HFFc6 (cell line): Measurements from ENCODE around the gene P2RX7. TPM values are rescaled to one million over a fixed set of nuclear protein-coding genes. Genes with fewer than 3 reads are reported as not detected.

ENCODE experiments used
- DNase-seq: peaks from one replicate; pipeline ENCODE4 v3.0.0-alpha.2; 2018
- H3K27ac Mint-ChIP-seq: 2 replicates; pipeline ENCODE4 v1.8.0; 2020; ENCODE audit warnings: mild to moderate bottlenecking, mixed read lengths
- H3K27me3 Mint-ChIP-seq: 2 replicates; pipeline ENCODE4 v1.8.0; 2021; ENCODE audit warnings: mild to moderate bottlenecking, moderate library complexity, mixed read lengths; ENCODE audit not compliant: insufficient read depth
- H3K36me3 Mint-ChIP-seq: 2 replicates; pipeline ENCODE4 v1.8.0; 2021; ENCODE audit warnings: low read depth, mixed read lengths
- H3K4me1 Mint-ChIP-seq: 2 replicates; pipeline ENCODE4 v1.8.0; 2020; ENCODE audit warnings: low read depth, mixed read lengths
- H3K4me3 Mint-ChIP-seq: 2 replicates; pipeline ENCODE4 v1.8.0; 2020; ENCODE audit warnings: mild to moderate bottlenecking, moderate library complexity, mixed read lengths
- H3K9me3 Mint-ChIP-seq: 2 replicates; pipeline ENCODE4 v1.8.0; 2020; ENCODE audit warnings: mild to moderate bottlenecking, mixed read lengths
- total RNA-seq, 6 experiments: library from RNA; stranded (reverse); fragmentation: NEBNext Ultra II Directional; extraction: Animal tissue kit (Norgen Biotek cat#: 25700); gene quantifications; 2 replicates in 1 of 6; 3 replicates in 5 of 6; pipeline ENCODE4 v1.2.3, GENCODE V29; 2021
- TF ChIP-seq, protein P1 (sequence below): fragments of 200-600 bp; sonication (generic); IDR thresholded peaks from 2 replicates; pipeline ENCODE4 v1.5.0; 2021; ENCODE audit warnings: antibody characterized with exemption, mild to moderate bottlenecking

The P2RX7 gene
- total RNA-seq, 6 experiments from 2014 or later = 0.17 to 0.32 (median 0.24) TPM

DNA sequence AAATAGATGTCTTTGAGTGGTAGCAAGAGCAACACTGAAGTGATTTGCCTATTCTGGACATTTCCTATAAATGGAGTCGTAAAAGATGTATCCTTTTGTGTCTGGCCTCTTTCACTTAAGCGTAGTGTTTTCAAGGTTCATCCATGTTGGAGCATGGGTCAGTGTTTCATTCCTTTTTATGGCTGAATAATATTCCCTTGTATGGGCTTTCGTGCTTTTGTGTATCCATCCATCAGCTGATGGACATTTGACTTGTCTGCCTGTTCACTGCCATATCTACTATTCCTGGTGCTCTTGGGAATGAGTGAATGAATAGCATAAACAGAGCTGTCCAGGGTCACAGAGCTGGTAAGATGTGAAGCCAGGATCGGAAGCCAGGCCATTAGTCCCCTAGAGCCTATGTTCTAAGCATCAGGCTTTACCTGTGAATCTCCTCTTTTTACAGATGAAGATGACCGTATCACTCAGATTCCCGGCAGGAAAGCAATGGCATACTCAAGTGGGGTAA is 1.8 kb upstream of the P2RX7 start:
- TF ChIP-seq, protein P1, sequence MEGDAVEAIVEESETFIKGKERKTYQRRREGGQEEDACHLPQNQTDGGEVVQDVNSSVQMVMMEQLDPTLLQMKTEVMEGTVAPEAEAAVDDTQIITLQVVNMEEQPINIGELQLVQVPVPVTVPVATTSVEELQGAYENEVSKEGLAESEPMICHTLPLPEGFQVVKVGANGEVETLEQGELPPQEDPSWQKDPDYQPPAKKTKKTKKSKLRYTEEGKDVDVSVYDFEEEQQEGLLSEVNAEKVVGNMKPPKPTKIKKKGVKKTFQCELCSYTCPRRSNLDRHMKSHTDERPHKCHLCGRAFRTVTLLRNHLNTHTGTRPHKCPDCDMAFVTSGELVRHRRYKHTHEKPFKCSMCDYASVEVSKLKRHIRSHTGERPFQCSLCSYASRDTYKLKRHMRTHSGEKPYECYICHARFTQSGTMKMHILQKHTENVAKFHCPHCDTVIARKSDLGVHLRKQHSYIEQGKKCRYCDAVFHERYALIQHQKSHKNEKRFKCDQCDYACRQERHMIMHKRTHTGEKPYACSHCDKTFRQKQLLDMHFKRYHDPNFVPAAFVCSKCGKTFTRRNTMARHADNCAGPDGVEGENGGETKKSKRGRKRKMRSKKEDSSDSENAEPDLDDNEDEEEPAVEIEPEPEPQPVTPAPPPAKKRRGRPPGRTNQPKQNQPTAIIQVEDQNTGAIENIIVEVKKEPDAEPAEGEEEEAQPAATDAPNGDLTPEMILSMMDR = no peak
- DNase-seq = no peak
- Mint-ChIP-seq H3K27ac (no peak overlapping the region), H3K4me3 (no peak overlapping the region), H3K4me1 (peaks cover 28% of the 10 kb centered on the region), H3K9me3 (no peaks in the 10 kb centered on the region), H3K36me3 (no peaks in the 10 kb centered on the region), H3K27me3 (peaks cover 21% of the 10 kb centered on the region)

DNA sequence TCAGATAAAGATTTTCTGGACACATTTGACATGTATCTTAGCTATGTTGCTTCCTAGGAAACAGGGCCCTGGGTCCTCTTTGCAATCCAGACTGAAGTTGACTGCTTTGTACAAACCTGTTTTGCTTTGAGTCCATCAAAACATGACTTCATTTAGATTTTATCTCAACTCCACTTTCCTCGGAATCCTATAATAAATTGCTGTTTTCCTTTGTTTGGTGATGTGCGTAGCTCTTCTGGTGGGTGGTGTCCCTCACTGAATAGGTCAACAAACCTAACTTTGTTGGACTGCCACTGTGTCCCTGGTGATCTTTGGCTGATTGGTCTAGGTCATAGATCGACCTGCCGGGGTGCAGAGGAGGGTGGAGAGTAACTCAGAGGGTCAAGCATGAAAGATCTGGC is 735 bp upstream of the P2RX7 start:
- no peak overlapping the region for H3K4me3 Mint-ChIP-seq
- H3K27me3 Mint-ChIP-seq = peaks cover 18% of the 10 kb centered on the region
- H3K27ac Mint-ChIP-seq = no peak overlapping the region
- TF ChIP-seq, protein P1 = no peak
- no peak for DNase-seq
- H3K36me3 Mint-ChIP-seq = no peaks in the 10 kb centered on the region
- H3K4me1 Mint-ChIP-seq = peaks cover 28% of the 10 kb centered on the region
- no peaks in the 10 kb centered on the region for H3K9me3 Mint-ChIP-seq

DNA sequence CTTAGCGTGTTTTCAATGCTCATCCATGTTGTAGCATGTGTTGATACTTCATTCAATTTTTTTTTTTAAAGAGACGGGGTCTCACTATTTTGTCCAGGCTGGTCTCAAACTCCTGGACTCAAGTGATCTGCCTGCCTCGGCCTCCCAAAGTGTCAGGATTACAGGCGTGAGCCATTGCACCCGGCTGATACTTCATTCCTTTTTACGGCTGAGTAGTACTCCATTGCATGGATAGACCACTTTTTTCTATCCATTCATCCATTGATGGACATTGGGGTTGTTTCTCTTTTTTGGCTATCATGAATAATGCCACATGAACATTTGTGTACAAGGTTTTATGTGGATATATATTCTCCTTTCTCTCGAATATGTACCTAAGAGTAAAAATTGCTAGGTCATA is 1.2 kb downstream of the P2RX7 start:
- TF ChIP-seq, protein P1 = no peak

DNA sequence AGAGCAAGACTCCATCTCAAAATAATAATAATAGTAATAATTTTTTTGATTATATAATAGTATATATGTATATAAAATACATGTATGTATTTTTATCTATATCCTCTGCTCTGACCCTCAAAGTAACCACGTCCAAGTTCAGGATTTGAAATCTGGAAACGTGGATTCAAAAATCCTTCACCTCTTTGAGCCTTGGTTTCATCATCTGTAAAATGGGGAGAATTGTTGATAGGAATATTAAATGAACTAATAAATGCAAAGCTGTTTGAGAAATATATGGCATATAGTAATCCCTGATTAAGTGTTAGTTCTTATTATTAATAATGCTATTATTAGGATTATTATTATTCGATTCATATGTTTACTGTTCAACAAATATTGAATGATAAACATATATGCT is 2.6 kb downstream of the P2RX7 start:
- TF ChIP-seq, protein P1 = no peak
- no peak for DNase-seq
- no peak overlapping the region for H3K4me3 Mint-ChIP-seq
- peaks cover 18% of the 10 kb centered on the region for H3K4me1 Mint-ChIP-seq
- no peaks in the 10 kb centered on the region for H3K9me3 Mint-ChIP-seq
- H3K27ac Mint-ChIP-seq = no peak overlapping the region
- H3K36me3 Mint-ChIP-seq = no peaks in the 10 kb centered on the region
- H3K27me3 Mint-ChIP-seq = peaks cover 13% of the 10 kb centered on the region

More for the DNA sequence above, 1.2 kb downstream of the P2RX7 start:
- H3K27me3 Mint-ChIP-seq = peaks cover 13% of the 10 kb centered on the region
- no peak overlapping the region for H3K27ac Mint-ChIP-seq
- H3K4me3 Mint-ChIP-seq = peak overlapping the region; percentile 93
- H3K36me3 Mint-ChIP-seq = no peaks in the 10 kb centered on the region
- peaks cover 26% of the 10 kb centered on the region for H3K4me1 Mint-ChIP-seq
- DNase-seq = no peak
- H3K9me3 Mint-ChIP-seq = no peaks in the 10 kb centered on the region

DNA sequence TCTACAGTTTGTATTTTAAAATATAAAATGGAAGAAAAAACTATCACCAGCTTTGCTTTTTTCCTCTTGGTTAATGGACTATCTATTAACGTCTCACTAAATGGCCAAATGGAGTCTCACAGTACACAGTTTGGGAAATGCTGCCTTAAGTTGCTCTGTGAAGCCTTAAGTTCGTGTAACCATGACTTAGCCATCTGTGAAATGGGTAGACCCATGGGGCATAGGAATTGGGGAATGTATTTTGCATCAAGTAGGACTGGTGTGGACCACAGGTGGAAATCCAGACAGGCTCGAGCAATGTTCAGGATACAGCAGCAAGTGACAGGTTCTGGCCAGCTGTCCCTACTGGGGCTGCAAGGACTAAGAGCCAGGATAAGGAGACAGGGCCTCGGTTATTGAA is 4.8 kb downstream of the P2RX7 start:
- Mint-ChIP-seq H3K27me3 (peaks cover 14% of the 10 kb centered on the region), H3K27ac (no peak overlapping the region), H3K4me1 (peaks cover 14% of the 10 kb centered on the region), H3K4me3 (no peak overlapping the region), H3K36me3 (no peaks in the 10 kb centered on the region), H3K9me3 (no peaks in the 10 kb centered on the region)
- TF ChIP-seq, protein P1 = no peak
- DNase-seq = no peak

DNA sequence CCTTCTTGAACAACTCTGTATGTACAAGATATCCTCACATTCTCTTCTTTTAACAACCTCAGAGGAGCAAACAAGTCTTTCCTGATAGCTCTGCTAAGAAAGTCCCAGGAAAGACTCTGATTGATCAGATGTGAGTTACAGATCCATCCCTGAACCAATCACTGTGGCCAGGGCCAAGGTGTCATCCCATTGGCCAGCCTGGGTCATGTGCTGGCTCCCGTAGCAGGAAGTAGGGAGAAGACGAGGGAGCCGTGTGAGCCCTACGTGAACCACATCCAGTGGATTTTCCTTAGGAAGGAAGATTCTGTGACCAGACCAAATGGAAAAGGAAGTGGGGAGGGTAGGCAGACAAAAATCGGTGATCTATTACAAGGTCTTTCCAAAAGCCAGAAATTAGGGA is 5.6 kb downstream of the P2RX7 start:
- Mint-ChIP-seq H3K27ac (no peak overlapping the region), H3K36me3 (no peaks in the 10 kb centered on the region), H3K9me3 (no peaks in the 10 kb centered on the region), H3K27me3 (peaks cover 11% of the 10 kb centered on the region), H3K4me1 (peaks cover 6% of the 10 kb centered on the region), H3K4me3 (no peak overlapping the region)
- TF ChIP-seq, protein P1 = no peak
- no peak for DNase-seq
